Stimulated activated CD4-positive, alpha-beta T cell treated with anti-CD3 and anti-CD28 coated beads, Interleukin-12 subunit alpha, Interleukin-12 subunit beta, amount 100 ng/mL, for 4 hours (primary cell): ENCODE measurements around the gene KIF11.
"Not testable (repeated sequence)": the region's sequence is repeated elsewhere in the genome, so short reads cannot be mapped to it uniquely, and the experiment has no call there.

Source experiments
- DNase-seq: peaks from one replicate; pipeline ENCODE4 v3.0.0-alpha.2; 2020

KIF11 gene

GRCh38 chr10:92592761-92593618 lies at the start of gene KIF11:
Gene KIF11, plus strand, starts transcription at chr10:92593130. Its CDS starts 246 bp downstream, at chr10:92593376.
- DNase-seq: peak; percentile 96

- DNase-seq: no peak
These were observed 48.6 kb upstream of the KIF11 start for GRCh38 chr10:92544296-92544695.

- no peak for DNase-seq
These were observed 47.4 kb upstream of the KIF11 start for GRCh38 chr10:92545556-92545955.

- DNase-seq: no peak
These were observed 45.3 kb upstream of the KIF11 start for GRCh38 chr10:92547676-92548075.

GRCh38 chr10:92550924-92551323 lies 42.0 kb upstream of the KIF11 start:
- DNase-seq: no peak

GRCh38 chr10:92552310-92552709 lies 40.6 kb upstream of the KIF11 start:
- no peak for DNase-seq

GRCh38 chr10:92553959-92554358 lies 39.0 kb upstream of the KIF11 start:
- no peak for DNase-seq

GRCh38 chr10:92559046-92559445 lies 33.9 kb upstream of the KIF11 start:
- DNase-seq: no peak

- no peak for DNase-seq
These were observed 30.5 kb upstream of the KIF11 start for GRCh38 chr10:92562424-92562823.

- DNase-seq: no peak
These were observed 24.9 kb upstream of the KIF11 start for GRCh38 chr10:92567952-92568600.

- DNase-seq: no peak
These were observed 23.9 kb upstream of the KIF11 start for GRCh38 chr10:92569071-92569470.

- DNase-seq: not testable (repeated sequence)
These were observed 23.3 kb upstream of the KIF11 start for GRCh38 chr10:92569663-92570062.

- DNase-seq: no peak
These were observed 21.3 kb upstream of the KIF11 start for GRCh38 chr10:92571649-92572048.

GRCh38 chr10:92572362-92573090 lies 20.4 kb upstream of the KIF11 start:
- DNase-seq: no peak

- DNase-seq: no peak
These were observed 19.7 kb upstream of the KIF11 start for GRCh38 chr10:92573091-92573797.

- DNase-seq: peak; percentile 78
These were observed 19.0 kb upstream of the KIF11 start, which contains the start of gene IDE for GRCh38 chr10:92573798-92574547. Gene IDE, minus strand, starts transcription at chr10:92574093. Its CDS starts 74 bp downstream, at chr10:92574019.

- DNase-seq: no peak
These were observed 18.2 kb upstream of the KIF11 start for GRCh38 chr10:92574548-92575261.

- DNase-seq: no peak
These were observed 17.0 kb upstream of the KIF11 start for GRCh38 chr10:92575961-92576360.

- not testable (repeated sequence) for DNase-seq
These were observed 10.6 kb upstream of the KIF11 start for GRCh38 chr10:92582347-92582746.

- DNase-seq: no peak
These were observed 2.0 kb upstream of the KIF11 start for GRCh38 chr10:92590623-92591549.
